ENCODE measurements around the gene TTN.

- TF ChIP-seq, protein P1, sequence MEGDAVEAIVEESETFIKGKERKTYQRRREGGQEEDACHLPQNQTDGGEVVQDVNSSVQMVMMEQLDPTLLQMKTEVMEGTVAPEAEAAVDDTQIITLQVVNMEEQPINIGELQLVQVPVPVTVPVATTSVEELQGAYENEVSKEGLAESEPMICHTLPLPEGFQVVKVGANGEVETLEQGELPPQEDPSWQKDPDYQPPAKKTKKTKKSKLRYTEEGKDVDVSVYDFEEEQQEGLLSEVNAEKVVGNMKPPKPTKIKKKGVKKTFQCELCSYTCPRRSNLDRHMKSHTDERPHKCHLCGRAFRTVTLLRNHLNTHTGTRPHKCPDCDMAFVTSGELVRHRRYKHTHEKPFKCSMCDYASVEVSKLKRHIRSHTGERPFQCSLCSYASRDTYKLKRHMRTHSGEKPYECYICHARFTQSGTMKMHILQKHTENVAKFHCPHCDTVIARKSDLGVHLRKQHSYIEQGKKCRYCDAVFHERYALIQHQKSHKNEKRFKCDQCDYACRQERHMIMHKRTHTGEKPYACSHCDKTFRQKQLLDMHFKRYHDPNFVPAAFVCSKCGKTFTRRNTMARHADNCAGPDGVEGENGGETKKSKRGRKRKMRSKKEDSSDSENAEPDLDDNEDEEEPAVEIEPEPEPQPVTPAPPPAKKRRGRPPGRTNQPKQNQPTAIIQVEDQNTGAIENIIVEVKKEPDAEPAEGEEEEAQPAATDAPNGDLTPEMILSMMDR (IDR thresholded peaks at IDR 0.05; ENCODE audit: insufficient read depth, low read depth, low read length): no peak
- no peak for TF ChIP-seq EZH2 (IDR thresholded peaks at IDR 0.05; ENCODE audit: insufficient read depth, low read length)
Observed at GRCh38 chr2:178496049-178496448, 311.2 kb downstream of the TTN start.
